Type B pancreatic cell (in vitro differentiated cells): ENCODE results near the gene ECT2L. TPM values are rescaled to one million over a fixed set of nuclear protein-coding genes. Genes with fewer than 3 reads are reported as not detected.

Experiments used
- DNase-seq: peaks from one replicate; pipeline ENCODE4 v3.0.0; 2021; ENCODE audit warnings: mixed read lengths; ENCODE audit not compliant: unreplicated experiment; ENCODE audit errors: extremely low spot score
- H3K27ac Mint-ChIP-seq: 2 replicates; pipeline ENCODE4 v1.8.0; 2021; ENCODE audit warnings: mild to moderate bottlenecking, mixed read lengths
- H3K27me3 Mint-ChIP-seq: 2 replicates; pipeline ENCODE4 v1.8.0; 2021; ENCODE audit warnings: mixed read lengths
- H3K36me3 Mint-ChIP-seq: 2 replicates; pipeline ENCODE4 v1.8.0; 2021; ENCODE audit warnings: mixed read lengths
- H3K4me1 Mint-ChIP-seq: one replicate; pipeline ENCODE4 v1.8.0; 2021; ENCODE audit warnings: mixed read lengths; ENCODE audit not compliant: unreplicated experiment
- H3K4me3 Mint-ChIP-seq: 2 replicates; pipeline ENCODE4 v1.8.0; 2021; ENCODE audit warnings: mild to moderate bottlenecking, mixed read lengths
- H3K9me3 Mint-ChIP-seq: 2 replicates; pipeline ENCODE4 v1.8.0; 2021; ENCODE audit warnings: mixed read lengths
- total RNA-seq: library from RNA; stranded (reverse); gene quantifications from 2 replicates; pipeline ENCODE4 v1.2.1, GENCODE V29; 2021; ENCODE audit warnings: low replicate concordance
- TF ChIP-seq, protein P1 (sequence below): fragments of 200-600 bp; sonication (generic); conservative IDR thresholded peaks from 2 replicates; pipeline ENCODE4 v1.5.0; 2021; ENCODE audit warnings: antibody characterized with exemption, mild to moderate bottlenecking

ECT2L gene
- total RNA-seq, 1 donor from 2014 or later, result 0.07 TPM

DNA sequence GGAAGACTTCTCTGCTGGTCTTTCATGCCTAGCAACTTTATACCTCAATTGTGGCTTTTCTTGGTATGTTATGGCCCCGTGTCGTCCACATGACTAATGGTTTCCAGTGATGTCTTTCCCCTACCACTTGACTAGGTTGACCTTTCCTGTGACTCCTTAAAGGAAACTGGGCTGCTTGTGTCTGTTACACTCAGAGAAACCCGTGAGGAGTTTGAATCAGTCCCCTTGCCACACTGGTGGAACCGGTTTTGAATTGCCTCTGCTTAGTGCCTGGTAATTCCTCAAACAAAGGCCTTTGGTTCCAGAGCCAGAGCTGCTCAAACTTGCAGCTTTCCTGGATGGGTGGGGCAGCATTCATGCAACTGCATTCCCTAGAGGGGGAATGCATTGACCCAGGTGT is 21.9 kb downstream of the ECT2L start:
- no peaks in the 10 kb centered on the region for H3K27me3 Mint-ChIP-seq
- peaks cover 5% of the 10 kb centered on the region for H3K9me3 Mint-ChIP-seq
- peak overlapping the region; percentile 68 for H3K4me3 Mint-ChIP-seq
- DNase-seq, result peak; percentile 70
- H3K4me1 Mint-ChIP-seq, result peaks cover 39% of the 10 kb centered on the region
- TF ChIP-seq, protein P1, sequence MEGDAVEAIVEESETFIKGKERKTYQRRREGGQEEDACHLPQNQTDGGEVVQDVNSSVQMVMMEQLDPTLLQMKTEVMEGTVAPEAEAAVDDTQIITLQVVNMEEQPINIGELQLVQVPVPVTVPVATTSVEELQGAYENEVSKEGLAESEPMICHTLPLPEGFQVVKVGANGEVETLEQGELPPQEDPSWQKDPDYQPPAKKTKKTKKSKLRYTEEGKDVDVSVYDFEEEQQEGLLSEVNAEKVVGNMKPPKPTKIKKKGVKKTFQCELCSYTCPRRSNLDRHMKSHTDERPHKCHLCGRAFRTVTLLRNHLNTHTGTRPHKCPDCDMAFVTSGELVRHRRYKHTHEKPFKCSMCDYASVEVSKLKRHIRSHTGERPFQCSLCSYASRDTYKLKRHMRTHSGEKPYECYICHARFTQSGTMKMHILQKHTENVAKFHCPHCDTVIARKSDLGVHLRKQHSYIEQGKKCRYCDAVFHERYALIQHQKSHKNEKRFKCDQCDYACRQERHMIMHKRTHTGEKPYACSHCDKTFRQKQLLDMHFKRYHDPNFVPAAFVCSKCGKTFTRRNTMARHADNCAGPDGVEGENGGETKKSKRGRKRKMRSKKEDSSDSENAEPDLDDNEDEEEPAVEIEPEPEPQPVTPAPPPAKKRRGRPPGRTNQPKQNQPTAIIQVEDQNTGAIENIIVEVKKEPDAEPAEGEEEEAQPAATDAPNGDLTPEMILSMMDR, result no peak
- peak overlapping the region; percentile 97 for H3K27ac Mint-ChIP-seq
- H3K36me3 Mint-ChIP-seq, result peaks cover 3% of the 10 kb centered on the region

DNA sequence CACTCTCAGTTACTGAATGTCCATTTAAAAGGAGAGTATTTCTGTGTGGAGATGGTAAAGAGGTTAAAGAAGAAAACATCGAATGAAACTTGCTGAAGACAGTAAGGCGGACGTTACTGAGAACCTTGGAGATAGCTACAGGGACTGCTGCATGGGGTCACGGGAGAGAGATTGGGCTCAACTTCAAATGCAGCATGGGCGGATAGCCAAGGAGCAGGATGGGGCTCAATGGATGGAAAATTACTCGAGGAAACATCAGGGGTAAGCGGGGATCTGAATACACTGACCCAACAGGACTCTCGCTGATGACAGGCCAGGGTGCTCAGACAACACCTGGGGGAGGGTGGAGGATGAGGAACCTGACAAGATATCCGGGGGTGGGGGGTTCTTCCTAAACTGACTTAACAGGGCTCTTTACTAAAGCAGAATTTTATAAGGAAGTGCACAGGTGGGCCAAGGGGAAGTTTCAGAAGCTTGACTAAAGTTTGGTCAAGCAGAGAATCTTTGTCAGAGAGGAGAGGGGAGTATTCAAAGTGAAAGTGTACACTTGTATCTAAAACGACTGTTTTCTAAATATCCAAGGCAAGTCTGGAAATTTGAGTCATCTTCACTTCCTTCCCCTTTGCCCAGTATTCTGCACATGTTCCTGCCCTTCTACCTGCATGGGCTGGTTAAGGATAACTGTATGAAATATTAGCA is 22.8 kb downstream of the ECT2L start:
- no peaks in the 10 kb centered on the region for H3K27me3 Mint-ChIP-seq
- peak overlapping the region; percentile 68 for H3K4me3 Mint-ChIP-seq
- peaks cover 37% of the 10 kb centered on the region for H3K4me1 Mint-ChIP-seq
- peaks cover 3% of the 10 kb centered on the region for H3K36me3 Mint-ChIP-seq
- no peak for DNase-seq
- peaks cover 5% of the 10 kb centered on the region for H3K9me3 Mint-ChIP-seq
- TF ChIP-seq, protein P1, result no peak
- peak overlapping the region; percentile 97 for H3K27ac Mint-ChIP-seq

DNA sequence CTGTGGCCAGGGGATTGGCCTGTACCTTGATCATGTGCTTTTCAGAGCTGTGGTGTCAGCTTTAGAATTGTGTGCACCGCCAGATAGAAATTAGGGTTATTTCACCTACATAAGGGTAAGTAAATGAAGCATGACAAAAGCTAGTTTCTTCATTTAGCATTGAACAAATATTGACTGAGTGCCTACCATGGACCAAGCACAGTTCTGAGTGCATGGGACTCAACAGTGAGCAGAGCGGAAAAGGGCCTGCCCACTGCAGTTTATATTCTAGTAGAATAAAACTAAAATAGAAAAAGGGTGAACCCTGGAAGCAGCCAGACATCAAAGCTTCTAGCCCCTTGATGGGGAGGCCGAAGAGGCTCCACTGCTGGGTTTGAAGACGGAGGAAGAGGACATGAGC is 25.6 kb downstream of the ECT2L start:
- no peak overlapping the region for H3K4me3 Mint-ChIP-seq
- H3K36me3 Mint-ChIP-seq, result peaks cover 3% of the 10 kb centered on the region
- no peaks in the 10 kb centered on the region for H3K27me3 Mint-ChIP-seq
- H3K4me1 Mint-ChIP-seq, result peaks cover 17% of the 10 kb centered on the region
- H3K9me3 Mint-ChIP-seq, result peaks cover 5% of the 10 kb centered on the region
- H3K27ac Mint-ChIP-seq, result peak overlapping the region; percentile 97
- DNase-seq, result no peak
- TF ChIP-seq, protein P1, result no peak

DNA sequence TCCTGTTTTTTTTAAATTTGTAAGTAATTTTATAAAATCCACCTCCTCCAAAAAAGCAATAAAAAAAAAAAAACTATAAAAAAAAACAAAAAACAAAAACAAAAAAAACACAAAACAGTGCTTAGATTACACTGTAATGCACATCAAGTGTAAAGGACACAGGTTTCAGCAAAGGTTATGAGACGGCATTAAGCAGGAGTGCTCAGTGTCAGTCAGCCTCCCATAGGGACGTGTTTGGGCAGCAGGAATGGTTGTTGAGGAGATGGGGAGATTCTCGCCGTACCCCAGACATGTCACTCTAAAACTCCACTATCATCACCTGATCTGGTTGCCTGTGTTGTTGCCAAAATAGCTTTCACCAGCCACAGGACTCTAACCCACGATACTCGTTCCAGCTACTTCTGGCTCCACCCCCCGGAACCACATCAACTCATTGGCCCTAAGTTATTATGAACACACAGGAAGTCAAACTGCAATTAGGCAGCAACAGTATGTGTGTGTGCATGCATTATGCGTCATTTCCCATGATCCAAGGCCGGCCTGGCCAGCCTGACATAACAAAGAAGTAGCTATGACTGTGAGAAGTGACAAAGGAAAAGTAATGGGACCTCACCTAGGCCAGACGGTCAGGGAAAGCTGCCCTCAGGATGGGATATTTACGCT is 28.7 kb downstream of the ECT2L start:
- DNase-seq, result no peak
- H3K27ac Mint-ChIP-seq, result peak overlapping the region; percentile 7
- peaks cover 6% of the 10 kb centered on the region for H3K4me1 Mint-ChIP-seq
- H3K9me3 Mint-ChIP-seq, result peaks cover 5% of the 10 kb centered on the region
- H3K4me3 Mint-ChIP-seq, result no peak overlapping the region
- H3K36me3 Mint-ChIP-seq, result peaks cover 3% of the 10 kb centered on the region
- TF ChIP-seq, protein P1, result no peak
- no peaks in the 10 kb centered on the region for H3K27me3 Mint-ChIP-seq

DNA sequence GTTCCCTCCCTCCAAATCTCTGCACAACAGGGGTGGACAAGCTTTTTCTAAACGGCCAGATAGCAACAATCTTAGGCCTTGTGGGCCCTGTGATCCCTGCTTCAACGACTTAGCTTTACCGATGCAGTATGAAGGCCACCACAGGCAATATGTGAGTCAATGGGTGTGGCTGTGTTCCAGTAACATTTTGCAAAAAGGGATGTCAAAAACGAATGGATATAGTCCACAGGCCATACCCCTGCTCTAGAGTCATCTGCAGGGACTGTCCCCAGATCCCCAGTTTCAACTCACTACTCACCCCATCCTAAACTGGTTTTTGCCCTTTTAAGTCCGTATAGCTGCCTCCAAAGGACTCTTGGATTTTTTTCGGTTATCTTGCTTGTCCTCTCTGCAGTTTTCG is 34.4 kb downstream of the ECT2L start:
- no peak overlapping the region for H3K4me3 Mint-ChIP-seq
- no peaks in the 10 kb centered on the region for H3K36me3 Mint-ChIP-seq
- no peaks in the 10 kb centered on the region for H3K27me3 Mint-ChIP-seq
- H3K4me1 Mint-ChIP-seq, result peaks cover 6% of the 10 kb centered on the region
- H3K9me3 Mint-ChIP-seq, result peaks cover 10% of the 10 kb centered on the region
- TF ChIP-seq, protein P1, result no peak
- no peak overlapping the region for H3K27ac Mint-ChIP-seq
- no peak for DNase-seq
